ENCODE results near the gene TAAR6. TPM values are rescaled to one million over a fixed set of nuclear protein-coding genes. Genes with fewer than 3 reads are reported as not detected.

TAAR6 gene
- total RNA-seq, 4 donors from 2014 or later = not detected

DNA sequence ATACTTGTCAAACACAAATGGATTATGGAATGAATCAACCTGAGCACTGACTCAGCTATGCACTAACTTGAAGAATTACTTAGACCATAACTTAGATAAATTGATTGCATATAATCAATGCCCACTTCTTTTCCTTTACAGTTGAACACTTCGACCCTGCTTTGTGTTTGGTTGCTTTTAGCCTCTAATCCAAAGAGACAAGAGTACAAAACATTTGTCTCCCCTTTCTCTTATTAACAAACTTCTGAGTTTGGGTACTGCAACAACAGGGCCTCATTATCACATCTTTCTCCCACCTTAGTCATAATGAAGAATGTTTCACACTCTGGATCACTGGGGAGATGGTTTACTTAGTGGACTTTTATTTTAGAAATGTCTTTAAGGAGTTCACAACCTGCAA, 2.6 kb upstream of the TAAR6 start:
- TF ChIP-seq, protein P1, sequence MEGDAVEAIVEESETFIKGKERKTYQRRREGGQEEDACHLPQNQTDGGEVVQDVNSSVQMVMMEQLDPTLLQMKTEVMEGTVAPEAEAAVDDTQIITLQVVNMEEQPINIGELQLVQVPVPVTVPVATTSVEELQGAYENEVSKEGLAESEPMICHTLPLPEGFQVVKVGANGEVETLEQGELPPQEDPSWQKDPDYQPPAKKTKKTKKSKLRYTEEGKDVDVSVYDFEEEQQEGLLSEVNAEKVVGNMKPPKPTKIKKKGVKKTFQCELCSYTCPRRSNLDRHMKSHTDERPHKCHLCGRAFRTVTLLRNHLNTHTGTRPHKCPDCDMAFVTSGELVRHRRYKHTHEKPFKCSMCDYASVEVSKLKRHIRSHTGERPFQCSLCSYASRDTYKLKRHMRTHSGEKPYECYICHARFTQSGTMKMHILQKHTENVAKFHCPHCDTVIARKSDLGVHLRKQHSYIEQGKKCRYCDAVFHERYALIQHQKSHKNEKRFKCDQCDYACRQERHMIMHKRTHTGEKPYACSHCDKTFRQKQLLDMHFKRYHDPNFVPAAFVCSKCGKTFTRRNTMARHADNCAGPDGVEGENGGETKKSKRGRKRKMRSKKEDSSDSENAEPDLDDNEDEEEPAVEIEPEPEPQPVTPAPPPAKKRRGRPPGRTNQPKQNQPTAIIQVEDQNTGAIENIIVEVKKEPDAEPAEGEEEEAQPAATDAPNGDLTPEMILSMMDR (IDR thresholded peaks at IDR 0.05) = no peak
- TF ChIP-seq POLR2A (IDR thresholded peaks at IDR 0.05) = no peak
- H3K9me3 ChIP-seq = no peaks in the 10 kb centered on the region
- DNase-seq = no peak
- no peak overlapping the region for H3K27ac ChIP-seq
- no peaks in the 10 kb centered on the region for H3K36me3 ChIP-seq
- intact Hi-C loops (cut with DNase I; ENCODE audit: low total_unique reads) = no loop called here
- no peak overlapping the region for H3K4me3 ChIP-seq
- no peaks in the 10 kb centered on the region for H3K27me3 ChIP-seq
- H3K4me1 ChIP-seq = no peaks in the 10 kb centered on the region

- H3K27me3 ChIP-seq = no peaks in the 10 kb centered on the region
- intact Hi-C loops (cut with DNase I; ENCODE audit: low total_unique reads) = no loop called here
- DNase-seq = no peak
- H3K9me3 ChIP-seq = no peaks in the 10 kb centered on the region
- no peaks in the 10 kb centered on the region for H3K4me1 ChIP-seq
- no peak for TF ChIP-seq POLR2A (IDR thresholded peaks at IDR 0.05)
- TF ChIP-seq, protein P1 (IDR thresholded peaks at IDR 0.05) = no peak
- no peak overlapping the region for H3K4me3 ChIP-seq
- H3K27ac ChIP-seq = no peak overlapping the region
- H3K36me3 ChIP-seq = no peaks in the 10 kb centered on the region
Observed at GRCh38 chr6:132568611-132569010, 1.5 kb upstream of the TAAR6 start.

DNA sequence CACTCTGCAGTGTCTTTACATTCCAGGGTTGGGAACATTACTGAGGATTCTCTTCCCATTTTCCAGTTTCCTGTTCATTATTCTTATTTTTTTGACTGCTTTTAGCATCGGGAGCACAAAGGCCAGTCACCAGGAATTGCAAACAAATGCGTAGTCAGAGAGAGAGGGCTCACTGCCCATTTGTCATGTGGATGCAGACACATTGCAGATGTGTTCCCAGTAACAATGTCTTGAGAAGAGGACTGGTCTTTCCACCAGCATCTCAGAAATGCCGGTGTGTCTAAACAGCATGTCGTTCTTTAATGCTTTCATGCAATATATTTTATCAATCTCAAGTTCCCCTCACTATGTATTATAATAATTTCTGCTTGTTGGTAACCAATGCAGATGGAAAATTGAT, 952 bp upstream of the TAAR6 start:
- Histone ChIP-seq H3K4me1 (no peaks in the 10 kb centered on the region), H3K9me3 (no peaks in the 10 kb centered on the region), H3K36me3 (no peaks in the 10 kb centered on the region), H3K27me3 (no peaks in the 10 kb centered on the region), H3K4me3 (no peak overlapping the region), H3K27ac (no peak overlapping the region)
- intact Hi-C loops (cut with DNase I; ENCODE audit: low total_unique reads) = no loop called here
- TF ChIP-seq POLR2A (IDR thresholded peaks at IDR 0.05) = no peak
- TF ChIP-seq, protein P1 (IDR thresholded peaks at IDR 0.05) = no peak
- no peak for DNase-seq

- no peaks in the 10 kb centered on the region for H3K27me3 ChIP-seq
- no peak overlapping the region for H3K27ac ChIP-seq
- no peak for DNase-seq
- TF ChIP-seq POLR2A (IDR thresholded peaks at IDR 0.05) = no peak
- TF ChIP-seq, protein P1 (IDR thresholded peaks at IDR 0.05) = no peak
- intact Hi-C loops (cut with DNase I; ENCODE audit: low total_unique reads) = no loop called here
- H3K4me1 ChIP-seq = no peaks in the 10 kb centered on the region
- H3K36me3 ChIP-seq = no peaks in the 10 kb centered on the region
- no peaks in the 10 kb centered on the region for H3K9me3 ChIP-seq
- H3K4me3 ChIP-seq = no peak overlapping the region
Observed at GRCh38 chr6:132571774-132572173, 1.7 kb downstream of the TAAR6 start.

DNA sequence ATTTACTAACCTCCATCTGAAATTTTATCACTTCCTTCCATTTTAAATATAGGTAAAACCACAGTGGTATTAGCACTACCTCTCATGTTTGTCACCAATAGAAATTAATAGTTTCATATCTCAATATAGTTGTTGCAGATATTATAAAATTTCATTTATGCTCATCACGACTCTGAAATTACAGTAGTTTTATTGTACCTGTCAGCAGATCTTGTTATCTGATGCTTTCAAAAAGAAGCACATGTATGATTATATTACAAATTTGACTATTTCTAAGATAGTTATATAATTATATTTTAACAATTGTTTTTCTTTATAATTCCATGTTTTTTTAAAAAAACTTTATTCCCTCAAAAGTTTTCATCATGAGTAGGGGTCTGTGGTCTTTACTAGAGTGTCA, 14.6 kb downstream of the TAAR6 start:
- TF ChIP-seq POLR2A (IDR thresholded peaks at IDR 0.05) = no peak
- TF ChIP-seq, protein P1 (IDR thresholded peaks at IDR 0.05) = no peak
- Histone ChIP-seq H3K4me3 (no peak overlapping the region), H3K4me1 (no peaks in the 10 kb centered on the region), H3K9me3 (no peaks in the 10 kb centered on the region), H3K27ac (no peak overlapping the region), H3K36me3 (no peaks in the 10 kb centered on the region), H3K27me3 (no peaks in the 10 kb centered on the region)
- DNase-seq = no peak
- intact Hi-C loops (cut with DNase I; ENCODE audit: low total_unique reads) = no loop called here
